ENCODE measurements around the gene TBC1D22A. TPM values are rescaled to one million over a fixed set of nuclear protein-coding genes. Genes with fewer than 3 reads are reported as not detected.

The TBC1D22A gene
- total RNA-seq, 1 experiment from 2014 or later, result 27.6 TPM

GRCh38 chr22:47019012-47019790, 256.8 kb downstream of the TBC1D22A start:
- no peak for TF ChIP-seq CTCF (IDR thresholded peaks at IDR 0.05; ENCODE audit: unreplicated experiment)
- Mint-ChIP-seq H3K27ac (ENCODE audit: unreplicated experiment) (no peak overlapping the region), H3K36me3 (ENCODE audit: insufficient read depth, unreplicated experiment) (no peaks in the 10 kb centered on the region), H3K9me3 (ENCODE audit: low read depth, unreplicated experiment) (peaks cover 2% of the 10 kb centered on the region), H3K4me3 (ENCODE audit: low read depth, unreplicated experiment) (no peak overlapping the region), H3K4me1 (ENCODE audit: low read depth, unreplicated experiment) (peaks cover 8% of the 10 kb centered on the region), H3K27me3 (ENCODE audit: unreplicated experiment) (no peaks in the 10 kb centered on the region)
- intact Hi-C loops (cut with micrococcal nuclease; ENCODE audit: unreplicated experiment), result no loop called here
- CTCF ChIA-PET, result no interaction called here
- BruUV-seq (replicated peaks), result no TSS peak
- no peak for DNase-seq

- no peak for DNase-seq
- no TSS peak for BruUV-seq (replicated peaks)
- TF ChIP-seq CTCF (IDR thresholded peaks at IDR 0.05; ENCODE audit: unreplicated experiment), result no peak
- intact Hi-C loops (cut with micrococcal nuclease; ENCODE audit: unreplicated experiment), result no loop called here
- Mint-ChIP-seq H3K9me3 (ENCODE audit: low read depth, unreplicated experiment) (peaks cover 2% of the 10 kb centered on the region), H3K27ac (ENCODE audit: unreplicated experiment) (no peak overlapping the region), H3K4me3 (ENCODE audit: low read depth, unreplicated experiment) (no peak overlapping the region), H3K36me3 (ENCODE audit: insufficient read depth, unreplicated experiment) (no peaks in the 10 kb centered on the region), H3K27me3 (ENCODE audit: unreplicated experiment) (no peaks in the 10 kb centered on the region), H3K4me1 (ENCODE audit: low read depth, unreplicated experiment) (peaks cover 8% of the 10 kb centered on the region)
- CTCF ChIA-PET, result interaction anchor here (0.8 kb wide), 1 partner anchor 13 kb away, joined by 6 read pairs; no protein-coding TSS in a partner anchor
These were observed 257.7 kb downstream of the TBC1D22A start for GRCh38 chr22:47020166-47020565.

GRCh38 chr22:47021371-47022074, 259.1 kb downstream of the TBC1D22A start:
- Mint-ChIP-seq H3K4me3 (ENCODE audit: low read depth, unreplicated experiment) (no peak overlapping the region), H3K9me3 (ENCODE audit: low read depth, unreplicated experiment) (peaks cover 2% of the 10 kb centered on the region), H3K36me3 (ENCODE audit: insufficient read depth, unreplicated experiment) (no peaks in the 10 kb centered on the region), H3K27ac (ENCODE audit: unreplicated experiment) (no peak overlapping the region), H3K4me1 (ENCODE audit: low read depth, unreplicated experiment) (peaks cover 8% of the 10 kb centered on the region), H3K27me3 (ENCODE audit: unreplicated experiment) (no peaks in the 10 kb centered on the region)
- intact Hi-C loops (cut with micrococcal nuclease; ENCODE audit: unreplicated experiment), result no loop called here
- no peak for TF ChIP-seq CTCF (IDR thresholded peaks at IDR 0.05; ENCODE audit: unreplicated experiment)
- DNase-seq, result no peak
- no TSS peak for BruUV-seq (replicated peaks)
- CTCF ChIA-PET, result no interaction called here

- no TSS peak for BruUV-seq (replicated peaks)
- no peak for TF ChIP-seq CTCF (IDR thresholded peaks at IDR 0.05; ENCODE audit: unreplicated experiment)
- intact Hi-C loops (cut with micrococcal nuclease; ENCODE audit: unreplicated experiment), result no loop called here
- no peak for DNase-seq
- Mint-ChIP-seq H3K4me1 (ENCODE audit: low read depth, unreplicated experiment) (peaks cover 8% of the 10 kb centered on the region), H3K9me3 (ENCODE audit: low read depth, unreplicated experiment) (peaks cover 2% of the 10 kb centered on the region), H3K36me3 (ENCODE audit: insufficient read depth, unreplicated experiment) (no peaks in the 10 kb centered on the region), H3K27ac (ENCODE audit: unreplicated experiment) (no peak overlapping the region), H3K27me3 (ENCODE audit: unreplicated experiment) (no peaks in the 10 kb centered on the region), H3K4me3 (ENCODE audit: low read depth, unreplicated experiment) (no peak overlapping the region)
- CTCF ChIA-PET, result no interaction called here
These were observed 259.6 kb downstream of the TBC1D22A start for GRCh38 chr22:47022075-47022473.
